ENCODE measurements around the gene GPN2. TPM values are rescaled to one million over a fixed set of nuclear protein-coding genes. Genes with fewer than 3 reads are reported as not detected.

Gene GPN2
- total RNA-seq, 4 donors from 2014 or later: 9.6 to 16.5 (median 14.1) TPM

- H3K4me3 ChIP-seq: peak overlapping the region in 1 of 4 donors; percentile 17
Observed at GRCh38 chr1:26828411-26828991, 61.6 kb downstream of the GPN2 start.

GRCh38 chr1:26827663-26828062 is 62.4 kb downstream of the GPN2 start:
- Histone ChIP-seq H3K4me1 (peaks cover 30 to 45% (median 44%) of the 10 kb centered on the region in 4 donors), H3K9me3 (no peaks in the 10 kb centered on the region), H3K4me3 (peak overlapping the region; percentile 71 to 84 (median 81)), H3K27ac (replicated peaks in 1 of 4) (peak overlapping the region; percentile 62 to 81 (median 80)), H3K36me3 (peaks cover 5 to 25% (median 13%) of the 10 kb centered on the region in 4 donors), H3K27me3 (no peaks in the 10 kb centered on the region)
- DNase-seq (ENCODE audit: extremely low spot score): no peak
- no peak for TF ChIP-seq CTCF (IDR thresholded peaks at IDR 0.05)
- no peak for TF ChIP-seq POLR2AphosphoS5 (IDR thresholded peaks at IDR 0.05)
- no peak for TF ChIP-seq POLR2A (IDR thresholded peaks at IDR 0.05; ENCODE audit: low read depth)
- TF ChIP-seq EP300 (IDR thresholded peaks at IDR 0.05): no peak
- intact Hi-C loops (cut with DNase I): no loop called here
- WGBS: 32% methylated on average over 11 of the region's 11 CpGs

More at GRCh38 chr1:26828411-26828991, 61.6 kb downstream of the GPN2 start:
- 72% methylated on average over 4 of the region's 4 CpGs for WGBS
- intact Hi-C loops (cut with DNase I): no loop called here
- no peak for DNase-seq (ENCODE audit: extremely low spot score)
- Histone ChIP-seq H3K4me1 (peaks cover 30 to 45% (median 44%) of the 10 kb centered on the region in 4 donors), H3K9me3 (no peaks in the 10 kb centered on the region), H3K36me3 (peaks cover 11 to 34% (median 21%) of the 10 kb centered on the region in 4 donors), H3K27me3 (no peaks in the 10 kb centered on the region), H3K27ac (replicated peaks in 1 of 4) (peak overlapping the region in 2 of 4 donors; percentile 9 to 81)
- no peak for TF ChIP-seq CTCF (IDR thresholded peaks at IDR 0.05)
- TF ChIP-seq EP300 (IDR thresholded peaks at IDR 0.05): no peak
- TF ChIP-seq POLR2AphosphoS5 (IDR thresholded peaks at IDR 0.05): no peak
- no peak for TF ChIP-seq POLR2A (IDR thresholded peaks at IDR 0.05; ENCODE audit: low read depth)

GRCh38 chr1:26827106-26827604 is 62.9 kb downstream of the GPN2 start:
- no peaks in the 10 kb centered on the region for H3K9me3 ChIP-seq
- H3K27me3 ChIP-seq: no peaks in the 10 kb centered on the region
- H3K4me3 ChIP-seq: peak overlapping the region; percentile 71 to 84 (median 81)
- H3K27ac ChIP-seq (replicated peaks in 1 of 4): peak overlapping the region; percentile 62 to 81 (median 80)
- H3K4me1 ChIP-seq: peaks cover 30 to 45% (median 44%) of the 10 kb centered on the region in 4 donors
- whole genome bisulfite sequencing: 3% methylated on average over 17 of the region's 17 CpGs
- H3K36me3 ChIP-seq: peaks cover 0 to 20% (median 8%) of the 10 kb centered on the region in 4 donors
- TF ChIP-seq POLR2A (IDR thresholded peaks at IDR 0.05; ENCODE audit: low read depth) (no peak), CTCF (IDR thresholded peaks at IDR 0.05) (no peak), POLR2AphosphoS5 (IDR thresholded peaks at IDR 0.05) (no peak), EP300 (IDR thresholded peaks at IDR 0.05) (no peak)
- intact Hi-C loops (cut with DNase I): no loop called here
- no peak for DNase-seq (ENCODE audit: extremely low spot score)

- peaks cover 30 to 45% (median 44%) of the 10 kb centered on the region in 4 donors for H3K4me1 ChIP-seq
- H3K9me3 ChIP-seq: no peaks in the 10 kb centered on the region
- peak within 1 kb of the TSS; percentile 73 to 81 (median 80) for H3K27ac ChIP-seq (replicated peaks in 1 of 4)
- H3K36me3 ChIP-seq: peaks cover 0 to 14% (median 3%) of the 10 kb centered on the region in 4 donors
- intact Hi-C loops (cut with DNase I): no loop called here
- no peak for DNase-seq (ENCODE audit: extremely low spot score)
- TF ChIP-seq CTCF (IDR thresholded peaks at IDR 0.05) (peak; percentile 50 to 78 (median 65)), EP300 (IDR thresholded peaks at IDR 0.05) (no peak)
- no peaks in the 10 kb centered on the region for H3K27me3 ChIP-seq
- 0% methylated on average over 6 of the region's 107 CpGs for WGBS
- peak within 1 kb of the TSS; percentile 71 to 84 (median 81) for H3K4me3 ChIP-seq
Observed at GRCh38 chr1:26826261-26827105, 63.6 kb downstream of the GPN2 start, which contains the start of gene ZDHHC18. TSS of gene ZDHHC18 (plus strand) at chr1:26826688. CDS start at chr1:26826805, 117 bp downstream.

Other genes starting within 250 kb of the GPN2 start
- 10 to 100 TPM; 36.8 to 76.2 (median 44.5) TPM for gene ARID1A, start 194.3 kb downstream of the GPN2 start, total RNA-seq
- gene PIGV, start 102.3 kb downstream of the GPN2 start, total RNA-seq: 10 to 100 TPM; 11.8 to 15.2 (median 13.7) TPM
- gene ZDHHC18, start 63.6 kb downstream of the GPN2 start, total RNA-seq: 10 to 100 TPM in 3 of 4 donors, 1 to 10 TPM in 1; 9.6 to 31.7 (median 20.8) TPM
- 1 to 10 TPM in 1 of 4 donors, under 1 TPM in 1, not detected in 2; 0.33 to 1.7 TPM for gene SFN, start 27.1 kb downstream of the GPN2 start, total RNA-seq
- gene GPATCH3, start 10.2 kb upstream of the GPN2 start, total RNA-seq: 10 to 100 TPM in 1 of 4 donors, 1 to 10 TPM in 3; 7.5 to 17.0 (median 8.8) TPM
- not detected for gene NR0B2, start 23.7 kb upstream of the GPN2 start, total RNA-seq
- 10 to 100 TPM; 61.6 to 91.1 (median 81.5) TPM for gene NUDC, start 31.5 kb upstream of the GPN2 start, total RNA-seq
- under 1 TPM in 2 of 4 donors, not detected in 2; 0.33 to 0.42 TPM for gene KDF1, start 70.2 kb upstream of the GPN2 start, total RNA-seq
- 10 to 100 TPM; 33.6 to 50.3 (median 41.5) TPM for gene TRNP1, start 103.4 kb upstream of the GPN2 start, total RNA-seq
- 100 to 1,000 TPM; 168 to 299 (median 239) TPM for gene TENT5B, start 122.6 kb upstream of the GPN2 start, total RNA-seq

Measured in esophagus muscularis mucosa (tissue), 4 donors.